GM19025 (cell line): ENCODE results near the gene LSM11.
"Not testable (repeated sequence)": the region's sequence is repeated elsewhere in the genome, so short reads cannot be mapped to it uniquely, and the experiment has no call there.

Experiments
- ATAC-seq: cut with Tn5 transposase; IDR thresholded peaks from one replicate; pipeline ENCODE4 v1.9.1; 2021; ENCODE audit warnings: mild to moderate bottlenecking, low read depth, moderate library complexity; ENCODE audit not compliant: unreplicated experiment

Gene LSM11

GRCh38 chr5:157743163-157744050, at the start of gene LSM11:
Gene LSM11 (plus strand): TSS chr5:157743712. CDS start chr5:157743751, 39 bp downstream.
- ATAC-seq = peak; percentile 93

DNA sequence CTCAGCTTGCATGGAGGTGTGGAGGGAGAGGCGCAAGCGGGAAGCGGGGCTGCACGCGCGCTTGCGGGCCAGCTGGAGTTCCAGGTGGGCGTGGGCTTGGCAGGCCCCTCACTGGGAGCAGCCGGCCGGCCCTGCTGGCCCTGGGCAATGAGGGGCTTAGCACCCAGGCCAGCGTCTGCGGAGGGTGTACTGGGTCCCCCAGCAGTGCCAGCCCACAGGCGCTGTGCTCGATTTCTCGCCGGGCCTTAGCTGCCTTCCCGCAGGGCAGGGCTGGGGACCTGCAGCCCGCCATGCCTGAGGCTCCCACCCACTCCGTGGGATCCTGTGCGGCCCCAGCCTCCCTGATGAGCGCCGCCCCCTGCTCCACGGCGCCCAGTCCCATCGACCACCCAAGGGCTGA, 49.7 kb upstream of the LSM11 start:
- ATAC-seq = not testable (repeated sequence)

GRCh38 chr5:157696154-157696553, 47.4 kb upstream of the LSM11 start:
- not testable (repeated sequence) for ATAC-seq

GRCh38 chr5:157698674-157699073, 44.8 kb upstream of the LSM11 start:
- not testable (repeated sequence) for ATAC-seq

DNA sequence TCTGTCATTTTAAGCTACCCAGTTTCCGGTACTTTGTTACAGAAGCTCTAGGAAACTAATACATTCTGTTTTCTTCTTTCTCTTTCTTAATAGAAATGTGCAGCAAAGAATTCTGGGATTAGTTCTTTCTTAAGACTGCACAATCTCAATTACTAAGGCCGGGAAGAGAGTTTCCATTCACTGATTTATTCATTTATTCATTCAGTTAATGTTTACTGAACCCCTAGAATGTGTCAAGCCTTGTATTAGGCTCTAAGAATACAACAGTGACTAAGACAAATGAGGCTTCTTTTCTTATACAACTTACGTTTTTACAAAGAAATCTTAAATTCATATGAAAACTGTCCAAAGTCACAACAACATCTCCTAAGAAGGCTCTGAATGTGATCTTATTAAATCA, 39.8 kb upstream of the LSM11 start:
- ATAC-seq = no peak

DNA sequence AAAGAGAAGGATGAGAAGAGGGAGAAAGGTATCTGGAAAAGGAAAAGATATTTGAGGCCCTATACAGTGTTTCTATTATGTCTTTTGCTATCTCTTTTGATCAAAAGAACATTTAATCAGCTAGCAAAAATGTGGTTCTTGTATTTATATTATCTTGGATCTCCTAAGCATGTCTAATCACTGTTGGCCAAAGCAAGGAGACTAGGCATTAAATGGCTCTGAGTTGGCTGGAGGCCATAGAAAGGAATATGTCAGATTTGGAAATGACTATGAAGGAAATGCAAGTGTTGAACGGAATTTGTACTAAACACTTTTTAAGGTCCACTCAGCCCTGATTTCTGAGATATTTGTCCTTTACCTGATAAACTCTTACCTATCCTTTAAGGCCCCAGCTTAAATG, 34.6 kb upstream of the LSM11 start:
- no peak for ATAC-seq

DNA sequence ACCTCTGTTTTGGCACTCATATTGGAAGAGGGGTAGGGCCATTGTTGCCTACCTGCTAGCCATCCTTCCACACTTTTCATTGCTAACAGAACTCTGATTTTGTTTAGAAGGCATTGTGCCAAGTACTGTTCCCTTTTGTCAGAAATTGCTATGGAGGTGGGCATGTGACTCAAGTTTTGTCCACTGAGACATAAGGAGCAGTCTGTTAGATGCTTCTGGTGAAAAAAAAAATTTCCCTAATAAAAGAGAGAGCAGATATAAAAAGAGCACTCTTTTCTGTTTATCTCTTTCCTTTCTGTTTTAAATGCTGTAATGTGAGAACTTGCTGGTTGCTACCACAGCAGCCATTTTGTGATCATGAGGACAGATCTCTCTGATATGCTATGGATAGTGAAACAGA, 34.2 kb upstream of the LSM11 start:
- no peak for ATAC-seq

- no peak for ATAC-seq
These were observed 33.1 kb upstream of the LSM11 start for GRCh38 chr5:157710431-157710830.

DNA sequence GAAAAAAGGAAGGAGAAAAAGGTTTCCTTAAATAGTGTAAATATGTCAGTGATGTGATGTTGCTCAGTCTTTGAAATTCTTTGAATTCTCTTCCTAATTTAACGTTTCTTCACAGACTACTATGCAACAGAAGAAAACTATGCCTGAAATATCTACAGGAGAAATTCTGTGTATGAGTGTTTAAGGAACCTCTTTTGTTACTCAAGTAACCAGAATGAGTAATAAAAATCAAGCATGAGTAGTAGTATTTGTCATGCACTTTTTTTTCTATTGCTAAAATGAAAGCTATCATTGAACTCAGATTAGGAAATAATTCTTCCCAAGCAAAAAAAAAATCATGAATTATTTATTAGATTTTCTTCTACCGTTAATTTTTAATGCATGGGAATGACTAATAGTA, 32.6 kb upstream of the LSM11 start:
- ATAC-seq = no peak

DNA sequence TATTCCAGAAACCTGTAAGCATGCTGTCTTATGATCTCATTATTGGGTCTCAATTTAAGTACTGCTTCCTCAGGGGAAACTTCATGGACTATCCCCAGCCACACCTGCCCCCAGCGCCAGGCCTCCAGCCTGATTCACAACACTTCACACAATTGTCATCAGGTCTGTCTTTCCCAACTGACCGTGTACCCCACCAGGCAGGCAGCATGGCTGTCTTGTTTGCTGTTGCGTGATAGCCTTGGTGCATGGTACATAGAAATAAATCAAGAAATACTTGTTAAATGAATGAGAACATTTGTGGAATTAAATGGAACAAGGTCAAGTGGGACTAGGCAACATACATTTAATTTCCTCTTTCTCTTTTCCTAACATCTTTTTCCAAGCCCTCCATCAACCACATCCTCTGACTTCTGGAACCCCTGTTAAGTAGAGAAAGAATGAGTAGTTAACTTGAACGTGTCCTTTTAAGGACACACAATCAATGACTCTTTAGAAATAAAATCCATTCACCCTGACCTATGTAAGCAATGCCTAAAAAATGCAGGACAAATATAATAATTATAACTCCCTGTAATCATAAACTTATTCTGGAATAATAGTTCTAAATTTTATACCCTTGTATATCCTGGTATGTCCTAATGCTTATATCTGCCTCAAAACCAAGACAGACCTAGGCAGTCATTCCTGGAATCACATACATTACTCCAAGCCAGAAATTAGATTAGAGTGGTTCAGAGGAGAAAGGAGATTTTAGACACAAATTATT, 29.5 kb upstream of the LSM11 start:
- ATAC-seq = no peak

- ATAC-seq = no peak
These were observed 29.0 kb upstream of the LSM11 start for GRCh38 chr5:157714596-157714864.

DNA sequence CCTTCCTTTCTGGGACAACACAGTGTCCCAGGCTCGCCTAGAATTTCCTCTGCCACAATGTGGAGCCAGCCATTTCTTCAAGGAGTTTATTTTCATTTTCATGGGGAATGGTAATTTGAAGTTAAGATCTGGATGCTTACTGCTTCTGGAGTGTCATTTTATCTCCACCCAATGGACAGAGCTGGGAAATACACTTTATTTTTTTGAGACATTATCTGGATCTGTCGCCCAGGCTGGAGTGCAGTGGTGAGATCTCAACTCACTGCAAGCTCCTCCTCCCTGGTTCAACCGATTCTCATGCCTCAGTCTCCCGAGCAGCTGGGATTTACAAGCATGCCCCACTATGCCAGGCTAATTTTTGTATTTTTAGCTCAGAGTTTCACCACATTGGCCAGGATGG, 25.0 kb upstream of the LSM11 start:
- no peak for ATAC-seq

- ATAC-seq = no peak
These were observed 24.3 kb upstream of the LSM11 start for GRCh38 chr5:157719245-157719644.

DNA sequence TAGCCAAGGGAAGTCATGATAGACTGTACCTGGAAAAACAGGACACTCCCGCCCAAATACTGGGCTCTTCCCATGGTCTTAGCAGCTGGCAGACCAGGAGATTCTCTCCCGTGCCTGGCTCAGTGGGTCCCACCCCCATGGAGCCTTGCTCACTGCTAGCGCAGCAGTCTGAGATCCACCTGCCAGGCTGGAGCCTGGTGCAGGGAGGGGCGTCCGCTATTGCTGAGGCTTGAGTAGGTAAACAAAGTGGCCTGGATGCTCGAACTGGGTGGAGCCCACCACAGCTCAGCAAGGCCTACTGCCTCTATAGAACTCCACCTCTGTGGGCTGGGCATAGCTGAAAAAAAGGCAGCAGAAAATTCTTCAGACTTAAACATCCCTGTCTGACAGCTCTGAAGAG, 22.4 kb upstream of the LSM11 start:
- no peak for ATAC-seq

DNA sequence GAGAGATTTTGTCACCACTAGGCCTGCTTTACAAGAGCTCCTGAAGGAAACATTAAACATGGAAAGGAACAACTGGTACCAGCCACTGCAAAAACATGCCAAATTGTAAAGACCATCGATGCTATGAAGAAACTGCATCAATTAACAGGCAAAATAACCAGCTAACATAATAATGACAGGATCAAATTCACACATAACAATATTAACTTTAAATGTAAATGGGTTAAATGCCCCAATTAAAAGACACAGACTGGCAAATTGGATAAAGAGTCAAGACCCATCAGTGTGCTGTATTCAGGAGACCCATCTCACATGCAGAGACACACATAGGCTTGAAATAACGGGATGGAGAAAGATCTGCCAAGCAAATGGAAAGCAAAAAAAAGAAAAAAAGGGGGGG, 20.6 kb upstream of the LSM11 start:
- not testable (repeated sequence) for ATAC-seq

DNA sequence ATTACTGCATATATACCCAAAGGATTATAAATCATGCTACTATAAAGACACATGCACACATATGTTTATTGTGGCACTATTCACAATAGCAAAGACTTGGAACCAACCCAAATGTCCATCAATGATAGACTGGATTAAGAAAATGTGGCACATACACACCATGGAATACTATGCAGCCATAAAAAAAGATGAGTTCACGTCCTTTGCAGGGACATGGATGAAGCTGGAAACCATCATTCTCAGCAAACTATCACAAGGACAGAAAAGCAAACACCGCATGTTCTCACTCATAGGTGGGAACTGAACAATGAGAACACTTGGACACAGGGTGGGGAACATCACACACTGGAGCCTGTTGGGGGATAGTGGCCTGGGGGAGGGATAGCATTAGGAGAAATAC, 16.9 kb upstream of the LSM11 start:
- ATAC-seq = not testable (repeated sequence)

- not testable (repeated sequence) for ATAC-seq
These were observed 15.7 kb upstream of the LSM11 start for GRCh38 chr5:157727858-157728257.

DNA sequence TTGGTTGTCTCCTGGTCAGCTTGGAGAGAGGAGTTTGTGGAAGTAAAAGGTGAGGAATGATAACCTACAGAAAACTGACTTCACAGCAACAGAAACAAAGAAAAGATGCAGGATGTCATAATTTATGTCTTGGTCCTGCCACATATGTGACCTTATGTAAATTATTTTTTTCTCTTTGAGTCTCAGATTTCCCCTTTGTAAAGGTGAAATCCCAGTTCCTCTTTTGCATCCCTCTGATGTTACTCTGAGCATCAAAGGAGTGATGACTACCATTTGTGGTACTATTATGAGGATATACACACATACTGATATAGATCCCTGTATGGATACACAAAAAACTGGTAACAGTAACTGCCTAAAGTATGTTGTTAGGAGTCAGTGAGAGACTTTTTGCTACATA, 13.7 kb upstream of the LSM11 start:
- ATAC-seq = peak; percentile 62

GRCh38 chr5:157730900-157731271, 12.6 kb upstream of the LSM11 start:
- no peak for ATAC-seq

DNA sequence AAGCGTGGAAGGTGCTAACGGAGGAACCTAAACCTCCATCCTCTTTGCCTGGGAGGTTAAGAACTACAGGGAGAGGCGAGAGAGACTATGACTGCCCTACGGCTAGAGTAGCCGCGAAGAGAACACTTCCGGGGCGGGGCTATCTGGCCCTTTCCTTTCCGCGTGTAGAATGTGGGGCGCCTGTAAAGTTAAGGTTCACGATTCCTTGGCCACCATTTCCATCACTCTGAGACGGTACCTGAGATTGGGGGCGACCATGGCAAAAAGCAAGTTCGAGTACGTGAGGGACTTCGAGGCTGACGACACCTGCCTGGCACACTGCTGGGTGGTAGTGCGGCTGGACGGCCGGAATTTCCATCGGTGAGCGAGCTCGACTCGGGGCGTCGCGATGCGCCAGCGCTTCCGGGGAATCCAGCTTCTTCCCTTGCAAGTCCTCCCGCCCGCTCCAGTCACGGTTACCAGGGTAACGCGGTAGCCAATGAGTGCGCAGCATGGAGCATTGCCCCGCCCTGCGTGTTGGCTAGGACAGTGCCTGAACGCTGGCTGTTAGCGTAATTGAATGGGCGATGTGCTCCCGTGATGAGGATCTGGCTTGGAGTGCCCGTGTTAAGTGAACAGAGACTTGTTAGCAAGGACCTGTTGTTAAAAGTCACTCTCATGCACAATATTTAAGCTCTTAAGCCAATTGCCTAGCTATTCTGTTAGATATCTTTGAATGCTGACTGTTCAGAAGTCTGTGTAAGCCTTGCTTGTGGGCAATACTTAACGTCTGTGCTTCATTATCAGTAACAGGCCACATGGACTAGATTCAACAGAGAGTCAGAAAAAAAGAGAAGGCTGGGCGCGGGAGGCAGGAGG, 12.0 kb upstream of the LSM11 start, which contains the start of gene THG1L:
Gene THG1L, plus strand, starts transcription at position 149 of the 858 bp plus-strand sequence. Its CDS starts 21 bp downstream, at position 170.
- peak; percentile 94 for ATAC-seq

- ATAC-seq = no peak
These were observed 11.4 kb upstream of the LSM11 start for GRCh38 chr5:157732130-157732514.
